ENCODE results near the gene SEPHS1. TPM values are rescaled to one million over a fixed set of nuclear protein-coding genes. Genes with fewer than 3 reads are reported as not detected.

SEPHS1 gene
- total RNA-seq, 1 experiment from 2014 or later = 509 TPM

- no peak for TF ChIP-seq ATF3 (CRISPR knock-in tag; conservative IDR thresholded peaks at IDR 0.05)
- TF ChIP-seq ZNF232 (CRISPR knock-in tag; IDR thresholded peaks at IDR 0.05) = 0 out of 2 replicates have a peak, but pooled peaks have one; percentile 60
- TF ChIP-seq KAT7 (CRISPR knock-in tag; IDR thresholded peaks at IDR 0.05; ENCODE audit: borderline replicate concordance) = 0 out of 2 replicates have a peak, but pooled peaks have one; percentile 83
- TF ChIP-seq NR3C1 (CRISPR knock-in tag; conservative IDR thresholded peaks at IDR 0.05; ENCODE audit: low read depth) = no peak
- TF ChIP-seq HMGXB4 (CRISPR knock-in tag; IDR thresholded peaks at IDR 0.05) = no peak
- peak; percentile 48; the same call in 1 of the 2 replicates for TF ChIP-seq EMX1 (CRISPR knock-in tag; IDR thresholded peaks at IDR 0.05)
- TF ChIP-seq FOXP1 (CRISPR knock-in tag; IDR thresholded peaks at IDR 0.05; ENCODE audit: borderline replicate concordance) = peak; percentile 90; the same call in 1 of the 2 replicates
- TF ChIP-seq ZNF121 (CRISPR knock-in tag; IDR thresholded peaks at IDR 0.05) = 0 out of 2 replicates have a peak, but pooled peaks have one; percentile 25
- TF ChIP-seq ZNF423 (CRISPR knock-in tag; IDR thresholded peaks at IDR 0.05) = peak; percentile 68
- peak; percentile 84 for TF ChIP-seq SP1 (CRISPR knock-in tag; conservative IDR thresholded peaks at IDR 0.05)
- TF ChIP-seq E2F1 (CRISPR knock-in tag; IDR thresholded peaks at IDR 0.05) = no peak
- TF ChIP-seq NFE2L1 (CRISPR knock-in tag; IDR thresholded peaks at IDR 0.05) = peak; percentile 88
Measured at GRCh38 chr10:13349463-13350274, 1.6 kb upstream of the SEPHS1 start (continued).

GRCh38 chr10:13347500-13348156 lies 465 bp downstream of the SEPHS1 start:
- Mint-ChIP-seq H3K27me3 (ENCODE audit: low read depth) (no peaks in the 10 kb centered on the region; the same call in 1 of the 2 replicates), H3K4me1 (peaks cover 67% of the 10 kb centered on the region), H3K27ac (no peak overlapping the region), H3K4me3 (no peak overlapping the region), H3K36me3 (peaks cover 32% of the 10 kb centered on the region), H3K9me3 (no peaks in the 10 kb centered on the region)
- ATAC-seq (no peak), DNase-seq (ENCODE audit: low spot score) (peak; percentile 74)
- ChIA-PET CTCF (no interaction called here), POLR2A (no interaction called here)
- TF ChIP-seq KAT7 (CRISPR knock-in tag; IDR thresholded peaks at IDR 0.05; ENCODE audit: borderline replicate concordance) (peak; percentile 38; the same call in 1 of the 2 replicates), AR (CRISPR knock-in tag; IDR thresholded peaks at IDR 0.05) (no peak), E2F5 (CRISPR knock-in tag; IDR thresholded peaks at IDR 0.05) (0 out of 2 replicates have a peak, but pooled peaks have one; percentile 11), ZNF232 (CRISPR knock-in tag; IDR thresholded peaks at IDR 0.05) (no peak), TP53 (CRISPR knock-in tag; IDR thresholded peaks at IDR 0.05) (no peak), ZNF416 (CRISPR knock-in tag; IDR thresholded peaks at IDR 0.05) (0 out of 2 replicates have a peak, but pooled peaks have one; percentile 25)
